ELR (cell line): ENCODE results near the gene LIN52.
"Not testable (repeated sequence)": the region's sequence is repeated elsewhere in the genome, so short reads cannot be mapped to it uniquely, and the experiment has no call there.

Experiments used
- DNase-seq: peaks from one replicate; pipeline ENCODE4 v3.0.0-alpha.2; 2015; ENCODE audit warnings: low read depth

The LIN52 gene

GRCh38 chr14:74109369-74109768 is 24.6 kb downstream of the LIN52 start:
- DNase-seq = no peak

GRCh38 chr14:74111395-74112216 is 26.9 kb downstream of the LIN52 start:
- peak; percentile 67 for DNase-seq

GRCh38 chr14:74125487-74125886 is 40.7 kb downstream of the LIN52 start:
- DNase-seq = not testable (repeated sequence)

- no peak for DNase-seq
Measured at GRCh38 chr14:74126315-74127013, 41.7 kb downstream of the LIN52 start.

DNA sequence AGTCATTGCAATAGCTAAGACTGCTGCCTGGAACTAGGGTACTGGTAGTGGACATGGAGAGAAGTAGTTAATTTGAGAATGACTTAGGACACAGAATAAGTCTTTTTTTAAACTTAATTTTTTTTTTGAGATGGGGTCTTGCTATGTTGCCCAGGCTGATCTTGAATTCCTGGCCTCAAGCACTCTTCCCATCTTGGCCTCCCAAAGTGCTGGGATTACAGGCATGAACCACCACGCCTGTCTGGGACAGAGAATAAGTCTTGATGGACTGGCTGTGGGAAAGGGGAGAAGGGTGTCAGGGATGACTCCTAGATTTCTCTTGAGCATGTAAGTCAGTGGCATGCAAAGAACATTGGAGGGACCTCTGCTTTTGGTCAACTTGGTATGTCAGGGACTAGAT is 42.9 kb downstream of the LIN52 start:
- no peak for DNase-seq

DNA sequence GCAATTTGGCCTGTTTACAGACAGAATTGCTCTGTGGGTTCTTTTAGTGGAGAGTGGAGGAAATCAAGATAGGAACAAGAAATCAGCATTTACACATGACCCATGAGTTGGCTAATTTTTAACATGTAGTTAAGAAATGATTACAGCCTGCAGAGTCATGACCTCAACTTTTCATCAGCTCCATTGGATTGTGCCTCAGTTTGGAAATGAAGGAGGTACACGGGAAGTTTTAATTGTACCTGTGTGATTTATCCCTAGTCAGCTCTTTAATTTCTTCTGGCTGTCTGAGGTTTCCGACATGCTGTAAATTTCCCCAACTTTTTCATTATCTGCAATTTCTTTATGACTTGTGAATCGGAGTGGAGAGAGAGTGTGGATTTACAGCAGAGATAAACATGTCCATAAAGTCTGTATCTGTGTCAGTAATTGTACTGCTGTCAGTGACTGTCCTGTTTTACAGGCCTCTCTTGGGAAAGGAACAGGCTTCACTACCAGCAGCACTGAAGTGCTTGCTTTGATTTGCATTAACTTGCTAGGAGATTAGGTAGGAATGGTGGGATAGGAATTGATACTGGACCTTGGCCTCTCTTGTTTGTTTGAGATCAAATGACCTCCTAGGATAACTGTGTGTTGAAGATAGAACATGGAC is 49.2 kb downstream of the LIN52 start:
- no peak for DNase-seq

DNA sequence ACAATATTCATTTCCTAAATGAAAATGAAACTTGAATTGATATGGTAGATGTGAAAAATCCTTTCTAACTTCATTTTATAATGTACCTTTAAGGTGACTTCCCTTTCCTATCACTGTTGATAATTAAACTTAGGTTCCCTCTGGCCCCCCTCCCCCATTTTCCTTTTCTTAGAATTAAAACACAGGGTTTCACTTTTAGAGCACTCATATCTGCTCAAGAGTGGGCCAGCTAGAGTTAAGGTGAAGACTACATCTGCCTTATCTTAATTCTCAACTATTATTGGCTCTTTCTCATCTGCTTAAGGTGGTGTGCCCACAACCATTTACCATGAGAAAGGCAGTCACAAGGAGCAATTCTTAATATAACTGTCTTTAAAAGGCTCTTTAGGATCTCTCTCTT is 49.7 kb downstream of the LIN52 start:
- DNase-seq = no peak

- peak; percentile 8 for DNase-seq
Measured at GRCh38 chr14:74135426-74135825, 50.7 kb downstream of the LIN52 start.

GRCh38 chr14:74140374-74140850 is 55.7 kb downstream of the LIN52 start:
- DNase-seq = no peak

DNA sequence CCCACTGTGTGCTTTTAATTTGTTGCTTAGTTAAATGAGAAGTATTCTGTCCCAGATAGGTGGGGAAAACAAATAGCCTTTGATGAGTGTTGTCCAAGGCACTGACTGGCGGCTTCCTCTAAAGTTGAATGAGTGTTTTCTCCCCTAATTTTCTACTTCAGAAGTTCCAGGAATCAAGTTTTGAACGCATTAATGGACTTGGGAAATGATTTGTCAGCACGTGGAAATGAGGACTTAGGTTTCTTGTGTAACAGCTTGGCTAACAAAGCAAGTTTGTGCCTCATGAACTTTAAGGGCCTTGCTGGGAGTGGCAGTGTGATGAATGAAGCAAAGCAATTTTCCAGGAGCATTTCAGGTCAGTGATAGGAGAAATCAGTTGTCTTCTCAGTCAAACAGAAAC is 56.9 kb downstream of the LIN52 start:
- no peak for DNase-seq

- DNase-seq = no peak
Measured at GRCh38 chr14:74142523-74142922, 57.8 kb downstream of the LIN52 start.

- DNase-seq = no peak
Measured at GRCh38 chr14:74144789-74145188, 60.0 kb downstream of the LIN52 start.

- DNase-seq = no peak
Measured at GRCh38 chr14:74147571-74147970, 62.8 kb downstream of the LIN52 start.

DNA sequence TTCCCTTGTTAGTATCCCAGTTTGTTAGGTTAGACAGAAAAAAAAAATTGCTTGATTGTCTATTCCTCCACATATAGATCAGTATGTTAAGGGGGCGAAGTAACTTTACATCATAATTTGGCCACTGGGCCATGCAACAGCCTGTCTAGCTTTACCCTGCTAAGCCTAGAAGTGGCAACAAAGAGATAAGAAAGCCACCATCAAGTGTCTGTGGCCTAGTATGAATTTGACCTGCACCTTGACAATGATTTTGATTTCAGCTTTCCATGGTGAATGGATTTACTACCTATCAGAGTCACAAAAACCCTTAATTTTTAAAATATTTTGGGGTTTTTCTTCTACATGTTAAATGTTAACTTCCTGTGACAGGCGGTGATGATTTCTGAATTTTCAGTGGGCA is 63.9 kb downstream of the LIN52 start:
- DNase-seq = no peak

DNA sequence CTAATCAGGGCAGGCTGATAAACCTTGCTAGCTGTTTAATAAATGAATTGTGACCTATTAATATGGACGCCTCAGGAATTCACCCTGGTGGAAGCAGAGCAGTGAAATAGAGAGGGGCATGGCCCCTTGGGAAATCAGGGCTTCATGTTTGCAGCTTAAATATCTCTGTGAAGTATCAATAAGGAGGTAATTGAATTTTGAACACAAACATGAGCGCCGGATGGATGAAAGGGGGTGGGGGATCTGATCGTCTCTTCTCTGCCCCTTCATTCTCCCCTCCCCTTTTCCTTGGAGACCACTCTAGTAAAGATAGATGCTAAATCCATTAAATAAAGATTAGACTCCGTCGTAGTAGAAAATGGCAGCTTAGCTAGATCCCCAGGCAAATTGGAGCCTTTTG is 70.5 kb downstream of the LIN52 start:
- no peak for DNase-seq

- no peak for DNase-seq
Measured at GRCh38 chr14:74155749-74156148, 71.0 kb downstream of the LIN52 start.

GRCh38 chr14:74160763-74161162 is 76.0 kb downstream of the LIN52 start:
- DNase-seq = no peak

DNA sequence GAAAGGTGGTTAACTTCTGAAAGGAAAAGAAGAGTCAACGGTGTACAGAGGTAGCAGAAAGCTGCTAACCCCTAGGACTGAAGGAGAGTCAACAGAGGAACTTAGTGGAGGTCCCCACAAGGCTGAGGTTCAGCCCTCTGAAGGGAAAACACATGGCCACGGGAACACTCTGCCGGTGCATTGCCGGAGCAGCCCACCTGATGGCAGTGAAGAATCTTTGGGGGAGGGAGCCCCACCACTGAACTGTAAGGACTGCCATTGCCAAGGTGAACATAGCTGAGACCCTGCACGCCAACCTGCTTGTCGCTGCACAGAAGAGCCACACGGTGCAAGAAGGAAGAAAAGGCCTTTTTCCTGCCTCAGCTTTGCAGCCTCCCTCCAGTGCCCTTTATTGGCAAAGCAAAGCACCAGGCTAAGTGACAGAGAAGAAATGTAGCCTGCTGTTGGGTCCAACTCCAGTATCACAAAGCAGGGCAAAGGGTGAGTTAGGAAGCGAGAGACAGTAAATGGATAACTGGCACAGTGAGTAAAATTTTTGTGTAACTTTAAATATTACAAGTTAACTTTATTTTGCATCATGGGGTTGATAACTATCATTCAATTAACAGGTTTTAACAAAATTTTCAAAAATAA is 76.9 kb downstream of the LIN52 start:
- DNase-seq = no peak

DNA sequence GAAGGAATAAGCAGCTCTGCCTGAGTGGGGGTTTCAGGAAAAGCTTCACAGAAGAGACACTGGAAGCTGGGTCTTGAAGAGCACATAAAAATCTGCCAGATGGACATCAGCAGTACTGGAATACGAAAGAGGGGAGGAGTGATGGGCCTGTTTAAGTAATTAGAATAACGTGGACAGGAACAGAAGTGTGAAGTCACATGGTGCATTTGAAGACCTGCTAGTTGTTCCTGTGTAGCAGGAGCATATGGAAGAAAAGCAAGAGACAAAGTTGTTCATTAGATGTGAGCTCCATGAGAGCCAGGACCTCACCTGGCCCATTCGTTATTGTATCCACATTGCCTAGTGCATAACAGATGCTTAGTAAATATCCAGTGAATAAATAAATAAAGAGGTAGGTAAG is 85.2 kb downstream of the LIN52 start:
- no peak for DNase-seq

DNA sequence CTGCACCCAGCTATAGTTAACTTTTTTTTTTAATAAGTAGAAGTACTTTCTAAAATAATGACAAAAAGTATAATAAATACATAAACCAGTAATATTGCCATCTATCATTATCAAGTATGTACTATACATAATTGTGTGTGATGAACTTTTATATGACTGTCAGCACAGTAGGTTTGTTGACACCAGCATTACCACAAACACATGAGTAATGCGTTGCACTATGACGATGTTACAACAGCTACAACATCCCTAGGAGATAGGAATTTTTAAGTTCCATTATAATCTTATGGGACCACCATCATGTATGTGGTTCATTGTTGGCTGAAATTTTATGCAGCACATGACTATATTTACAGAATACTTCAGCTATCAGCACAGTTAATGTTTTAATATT is 91.6 kb downstream of the LIN52 start:
- peak; percentile 10 for DNase-seq

DNA sequence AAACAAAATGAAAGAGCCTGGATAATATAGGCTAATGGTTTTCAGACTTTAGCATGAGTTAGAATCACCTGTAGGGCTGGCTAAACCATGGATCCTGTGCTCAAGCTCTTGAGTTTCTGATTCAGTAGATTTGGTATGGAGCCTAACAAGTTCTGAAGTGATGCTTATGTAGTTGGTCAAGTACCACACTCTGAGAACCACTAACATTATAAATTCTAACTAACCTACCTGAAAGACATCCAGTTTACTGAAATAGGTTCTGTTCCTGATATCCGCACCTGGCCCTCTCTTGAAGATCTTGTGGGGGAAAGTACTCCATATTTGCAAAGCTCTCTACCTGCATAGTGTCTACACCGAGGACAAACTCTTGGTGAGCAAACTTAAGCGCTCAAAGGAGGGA is 95.1 kb downstream of the LIN52 start:
- no peak for DNase-seq

- no peak for DNase-seq
Measured at GRCh38 chr14:74190927-74191575, 106.3 kb downstream of the LIN52 start.
